SK-N-DZ (cell line): ENCODE measurements around the gene F10.

Experiments
- DNase-seq: peaks from one replicate; pipeline ENCODE4 v3.0.0-alpha.2; 2015; ENCODE audit warnings: low spot score

Gene F10

GRCh38 chr13:113115363-113116205 lies 7.0 kb upstream of the F10 start:
- DNase-seq, result no peak

- DNase-seq, result no peak
Observed at GRCh38 chr13:113116206-113116800, 6.3 kb upstream of the F10 start.

- no peak for DNase-seq
Observed at GRCh38 chr13:113116871-113117271, 5.7 kb upstream of the F10 start.

GRCh38 chr13:113117335-113117872 lies 5.2 kb upstream of the F10 start:
- no peak for DNase-seq

GRCh38 chr13:113117911-113118260 lies 4.7 kb upstream of the F10 start:
- DNase-seq, result no peak

- DNase-seq, result no peak
Observed at GRCh38 chr13:113118261-113119021, 4.2 kb upstream of the F10 start.

GRCh38 chr13:113119166-113119821 lies 3.3 kb upstream of the F10 start:
- DNase-seq, result no peak

- no peak for DNase-seq
Observed at GRCh38 chr13:113119822-113120189, 2.8 kb upstream of the F10 start.

- no peak for DNase-seq
Observed at GRCh38 chr13:113120300-113121182, 2.1 kb upstream of the F10 start.

GRCh38 chr13:113121183-113121927 lies 1.2 kb upstream of the F10 start:
- no peak for DNase-seq

GRCh38 chr13:113121928-113122471 lies 599 bp upstream of the F10 start:
- no peak for DNase-seq

- no peak for DNase-seq
Observed at GRCh38 chr13:113123226-113124201, 915 bp downstream of the F10 start.

GRCh38 chr13:113124211-113124970 lies 1.8 kb downstream of the F10 start:
- DNase-seq, result no peak

- DNase-seq, result no peak
Observed at GRCh38 chr13:113125506-113126264, 3.1 kb downstream of the F10 start.

GRCh38 chr13:113126265-113127150 lies 3.9 kb downstream of the F10 start:
- DNase-seq, result no peak

- no peak for DNase-seq
Observed at GRCh38 chr13:113129480-113129879, 6.9 kb downstream of the F10 start.
